BE2C (cell line): Measurements from ENCODE around the gene ADAD2.

ENCODE experiments used
- DNase-seq: peaks from one replicate; pipeline ENCODE4 v3.0.0-alpha.2; 2020
- H3K27me3 ChIP-seq: fragments of 250-450 bp; sonication (Bioruptor Pico); 2 replicates; pipeline ENCODE4 v1.5.1; 2020; ENCODE audit warnings: mild to moderate bottlenecking
- H3K36me3 ChIP-seq: fragments of 250-450 bp; sonication (Bioruptor Pico); 2 replicates; pipeline ENCODE4 v1.5.1; 2020; ENCODE audit warnings: mild to moderate bottlenecking
- H3K4me1 ChIP-seq: fragments of 250-450 bp; sonication (Bioruptor Pico); 2 replicates; pipeline ENCODE4 v1.5.1; 2020
- H3K4me3 ChIP-seq: 2 replicates; pipeline ENCODE4 v1.5.1; 2011; ENCODE audit warnings: low read depth, low read length
- H3K9me3 ChIP-seq: fragments of 250-450 bp; sonication (Bioruptor Pico); 2 replicates; pipeline ENCODE4 v1.5.1; 2020
- TF ChIP-seq, protein P1 (sequence below): IDR thresholded peaks from 2 replicates; pipeline ENCODE4 v1.5.1; 2012; ENCODE audit warnings: mild to moderate bottlenecking, low read depth, low read length

ADAD2 gene

GRCh38 chr16:84205976-84206691 lies 15.2 kb downstream of the ADAD2 start:
- no peaks in the 10 kb centered on the region for H3K27me3 ChIP-seq
- H3K9me3 ChIP-seq = no peaks in the 10 kb centered on the region
- DNase-seq = no peak
- TF ChIP-seq, protein P1, sequence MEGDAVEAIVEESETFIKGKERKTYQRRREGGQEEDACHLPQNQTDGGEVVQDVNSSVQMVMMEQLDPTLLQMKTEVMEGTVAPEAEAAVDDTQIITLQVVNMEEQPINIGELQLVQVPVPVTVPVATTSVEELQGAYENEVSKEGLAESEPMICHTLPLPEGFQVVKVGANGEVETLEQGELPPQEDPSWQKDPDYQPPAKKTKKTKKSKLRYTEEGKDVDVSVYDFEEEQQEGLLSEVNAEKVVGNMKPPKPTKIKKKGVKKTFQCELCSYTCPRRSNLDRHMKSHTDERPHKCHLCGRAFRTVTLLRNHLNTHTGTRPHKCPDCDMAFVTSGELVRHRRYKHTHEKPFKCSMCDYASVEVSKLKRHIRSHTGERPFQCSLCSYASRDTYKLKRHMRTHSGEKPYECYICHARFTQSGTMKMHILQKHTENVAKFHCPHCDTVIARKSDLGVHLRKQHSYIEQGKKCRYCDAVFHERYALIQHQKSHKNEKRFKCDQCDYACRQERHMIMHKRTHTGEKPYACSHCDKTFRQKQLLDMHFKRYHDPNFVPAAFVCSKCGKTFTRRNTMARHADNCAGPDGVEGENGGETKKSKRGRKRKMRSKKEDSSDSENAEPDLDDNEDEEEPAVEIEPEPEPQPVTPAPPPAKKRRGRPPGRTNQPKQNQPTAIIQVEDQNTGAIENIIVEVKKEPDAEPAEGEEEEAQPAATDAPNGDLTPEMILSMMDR = no peak
- peaks cover 7% of the 10 kb centered on the region for H3K4me1 ChIP-seq
- H3K4me3 ChIP-seq = no peak overlapping the region
- no peaks in the 10 kb centered on the region for H3K36me3 ChIP-seq

DNA sequence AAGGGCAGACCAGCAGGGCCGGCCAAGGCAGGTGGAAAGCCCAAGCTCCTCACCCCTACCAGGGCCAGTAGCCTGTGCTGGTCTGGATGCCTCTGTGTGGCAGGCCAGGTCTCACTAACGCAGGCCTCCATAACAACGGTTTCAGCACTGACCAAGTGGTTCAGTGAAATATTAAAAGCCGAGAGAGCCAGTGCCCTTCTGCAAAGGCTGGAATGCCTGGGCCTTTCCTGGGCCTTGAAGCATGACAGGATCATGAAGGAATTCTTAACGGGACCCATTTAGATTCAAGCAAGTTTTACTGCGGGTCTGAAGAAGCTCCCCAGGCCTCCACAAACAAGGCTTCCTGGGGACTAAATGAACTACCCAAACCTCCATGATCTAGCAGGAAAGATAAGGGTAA lies 16.3 kb downstream of the ADAD2 start:
- Histone ChIP-seq H3K9me3 (no peaks in the 10 kb centered on the region), H3K36me3 (no peaks in the 10 kb centered on the region), H3K4me1 (peaks cover 7% of the 10 kb centered on the region), H3K4me3 (no peak overlapping the region), H3K27me3 (no peaks in the 10 kb centered on the region)
- no peak for DNase-seq
- TF ChIP-seq, protein P1 = no peak

- Histone ChIP-seq H3K9me3 (no peaks in the 10 kb centered on the region), H3K36me3 (no peaks in the 10 kb centered on the region), H3K27me3 (no peaks in the 10 kb centered on the region), H3K4me1 (peaks cover 7% of the 10 kb centered on the region), H3K4me3 (no peak overlapping the region)
- DNase-seq = no peak
- TF ChIP-seq, protein P1 = no peak
These were observed 16.9 kb downstream of the ADAD2 start for GRCh38 chr16:84207879-84208278.

GRCh38 chr16:84209989-84210388 lies 19.0 kb downstream of the ADAD2 start:
- no peak for DNase-seq
- Histone ChIP-seq H3K27me3 (no peaks in the 10 kb centered on the region), H3K4me1 (peaks cover 9% of the 10 kb centered on the region), H3K36me3 (no peaks in the 10 kb centered on the region), H3K4me3 (no peak overlapping the region), H3K9me3 (no peaks in the 10 kb centered on the region)
- TF ChIP-seq, protein P1 = no peak

DNA sequence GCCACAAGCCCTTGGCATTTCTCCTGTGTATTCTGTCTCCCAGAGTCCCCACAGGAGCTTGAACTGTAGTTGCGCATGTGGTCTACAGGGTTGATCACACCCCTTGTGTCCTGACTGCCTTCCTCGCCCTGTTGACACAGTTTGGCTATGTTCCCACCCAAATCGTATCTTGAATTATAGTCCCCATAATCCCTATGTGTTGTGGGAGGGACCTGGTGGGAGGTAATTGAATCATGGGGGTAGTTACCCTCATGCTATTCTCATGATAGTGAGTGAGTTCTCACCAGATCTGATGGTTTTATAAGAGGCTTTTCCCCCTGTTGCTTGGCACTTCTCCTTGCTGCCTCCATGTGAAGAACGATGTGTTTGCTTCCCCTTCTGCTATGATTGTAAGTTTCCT lies 21.2 kb downstream of the ADAD2 start:
- DNase-seq = no peak
- H3K36me3 ChIP-seq = no peaks in the 10 kb centered on the region
- TF ChIP-seq, protein P1 = no peak
- peaks cover 13% of the 10 kb centered on the region for H3K4me1 ChIP-seq
- no peak overlapping the region for H3K4me3 ChIP-seq
- H3K27me3 ChIP-seq = no peaks in the 10 kb centered on the region
- no peaks in the 10 kb centered on the region for H3K9me3 ChIP-seq

DNA sequence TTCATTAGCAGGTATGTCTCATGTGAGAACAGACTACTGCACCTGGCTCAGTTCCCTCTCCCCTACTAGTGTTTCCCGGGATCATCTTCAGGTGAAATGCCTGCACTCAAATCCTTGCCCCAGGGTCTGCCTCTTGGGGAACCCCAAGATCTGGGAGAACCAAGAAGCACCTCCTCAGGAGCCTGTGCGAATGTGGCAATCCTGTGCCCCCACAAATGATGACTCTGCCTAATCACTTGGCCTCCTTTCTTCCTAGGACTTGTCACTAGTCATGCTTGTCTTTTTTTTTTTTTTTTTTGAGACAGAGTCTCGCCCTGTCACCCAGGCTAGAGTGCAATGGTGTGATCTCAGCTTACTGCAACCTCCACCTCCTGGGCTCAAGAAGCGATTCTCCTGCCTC lies 21.7 kb downstream of the ADAD2 start:
- Histone ChIP-seq H3K4me3 (no peak overlapping the region), H3K27me3 (no peaks in the 10 kb centered on the region), H3K36me3 (no peaks in the 10 kb centered on the region), H3K4me1 (peaks cover 13% of the 10 kb centered on the region), H3K9me3 (no peaks in the 10 kb centered on the region)
- TF ChIP-seq, protein P1 = no peak
- no peak for DNase-seq
